H1 (cell line): ENCODE measurements around the gene TNFRSF8. TPM values are rescaled to one million over a fixed set of nuclear protein-coding genes. Genes with fewer than 3 reads are reported as not detected.

Experiments used
- microRNA-seq, 2 experiments: library from miRNA; unstranded; fragments of <30 nt; microRNA quantifications; one replicate each; pipeline versions ENCODE4 to v1.2.0, GENCODE V29; 2016 to 2020; ENCODE audit warnings: borderline microRNAs expressed in 2 of 2, borderline number of aligned reads in 2 of 2, borderline replicate concordance in 1 of 2
- polyA plus RNA-seq, 7 experiments: library from polyadenylated mRNA; depleted of rRNA in 3 of 7; stranded (reverse) in 5 of 7; unstranded in 2 of 7; fragments of >200 nt in 5 of 7; fragments of 200-250 nt in 2 of 7; gene quantifications; 1 replicate in 5 of 7; 2 replicates in 1 of 7; 4 replicates in 1 of 7; pipeline versions ENCODE4 v1.2.1 to v1.2.3, GENCODE V29; 2011 to 2013; ENCODE audit warnings: missing spikeins in 2 of 7, mixed read lengths in 2 of 7
- small RNA-seq: library from polyadenylated mRNA; stranded (forward); fragments of <200 nt; extraction: miRNeasy Mini kit (QIAGEN cat#:217004); gene quantifications from one replicate; pipeline ENCODE3, GENCODE V24; 2013; ENCODE audit not compliant: insufficient read depth
- total RNA-seq: library from RNA; stranded (reverse); fragmentation: NEBNext Ultra II Directional; extraction: Animal tissue kit (Norgen Biotek cat#: 25700); gene quantifications from 2 replicates; pipeline ENCODE4 v1.2.1, GENCODE V29; 2021

The TNFRSF8 gene
- total and polyA plus RNA-seq, 2 of the 8 experiments (the other 6 are each of a cell fraction or from before 2014, with no cell fraction given), result 23.2 to 32.7 TPM

Small RNA genes lying within 50 kb of the gene (microRNA-seq; reads per million reads assigned to microRNA genes)
- gene MIR4632 (0 reads per million in 2 experiments), gene MIR6729 (0 to 0.41 reads per million in 2 experiments), gene MIR7846 (0 reads per million in 2 experiments)

Small RNA genes lying within 50 kb of the gene (small RNA-seq; reads per million reads assigned to genes)
- gene AL096840.1 (not detected), gene MIR4632 (not detected), gene MIR6729 (not detected), gene RF00019 (not detected), gene RN7SL649P (not detected), gene RNU6-777P (not detected), gene RPL23AP89 (not detected)

Other genes with a start within 250 kb of the TNFRSF8 start
- gene NPPA, start 215.5 kb upstream of the TNFRSF8 start, total RNA-seq, result not detected in 2 replicates
- not detected in 2 replicates for gene NPPA, start 215.5 kb upstream of the TNFRSF8 start, polyA plus RNA-seq (2011; rRNA removed)
- 0.91 and 1.2 TPM in 2 replicates for gene NPPB, start 204.4 kb upstream of the TNFRSF8 start, total RNA-seq
- gene NPPB, start 204.4 kb upstream of the TNFRSF8 start, polyA plus RNA-seq (2011; rRNA removed), result 0.36 and 0.77 TPM in 2 replicates
- gene KIAA2013, start 136.9 kb upstream of the TNFRSF8 start, total RNA-seq, result 37.9 and 38.8 TPM in 2 replicates
- gene KIAA2013, start 136.9 kb upstream of the TNFRSF8 start, polyA plus RNA-seq (2011; rRNA removed), result 114 and 120 TPM in 2 replicates
- gene PLOD1, start 128.6 kb upstream of the TNFRSF8 start, total RNA-seq, result 44.9 and 53.4 TPM in 2 replicates
- 51.8 and 68.5 TPM in 2 replicates for gene PLOD1, start 128.6 kb upstream of the TNFRSF8 start, polyA plus RNA-seq (2011; rRNA removed)
- gene MFN2, start 82.9 kb upstream of the TNFRSF8 start, total RNA-seq, result 58.2 and 62.5 TPM in 2 replicates
- gene MFN2, start 82.9 kb upstream of the TNFRSF8 start, polyA plus RNA-seq (2011; rRNA removed), result 34.0 and 42.0 TPM in 2 replicates
- 65.5 and 66.1 TPM in 2 replicates for gene MIIP, start 43.8 kb upstream of the TNFRSF8 start, total RNA-seq
- gene MIIP, start 43.8 kb upstream of the TNFRSF8 start, polyA plus RNA-seq (2011; rRNA removed), result 106 and 149 TPM in 2 replicates
- gene TNFRSF1B, start 103.7 kb downstream of the TNFRSF8 start, total RNA-seq, result 2.8 and 2.9 TPM in 2 replicates
- 1.7 and 2.4 TPM in 2 replicates for gene TNFRSF1B, start 103.7 kb downstream of the TNFRSF8 start, polyA plus RNA-seq (2011; rRNA removed)
- 31.2 and 32.7 TPM in 2 replicates for gene VPS13D, start 166.7 kb downstream of the TNFRSF8 start, total RNA-seq
- 9.7 and 10.9 TPM in 2 replicates for gene VPS13D, start 166.7 kb downstream of the TNFRSF8 start, polyA plus RNA-seq (2011; rRNA removed)